HFFc6 (cell line): ENCODE results near the gene MPZ. TPM values are rescaled to one million over a fixed set of nuclear protein-coding genes. Genes with fewer than 3 reads are reported as not detected.

Experiments used
- DNase-seq: peaks from one replicate; pipeline ENCODE4 v3.0.0-alpha.2; 2018
- H3K27ac Mint-ChIP-seq: 2 replicates; pipeline ENCODE4 v1.8.0; 2020; ENCODE audit warnings: mild to moderate bottlenecking, mixed read lengths
- H3K27me3 Mint-ChIP-seq: 2 replicates; pipeline ENCODE4 v1.8.0; 2021; ENCODE audit warnings: mild to moderate bottlenecking, moderate library complexity, mixed read lengths; ENCODE audit not compliant: insufficient read depth
- H3K36me3 Mint-ChIP-seq: 2 replicates; pipeline ENCODE4 v1.8.0; 2021; ENCODE audit warnings: low read depth, mixed read lengths
- H3K4me1 Mint-ChIP-seq: 2 replicates; pipeline ENCODE4 v1.8.0; 2020; ENCODE audit warnings: low read depth, mixed read lengths
- H3K4me3 Mint-ChIP-seq: 2 replicates; pipeline ENCODE4 v1.8.0; 2020; ENCODE audit warnings: mild to moderate bottlenecking, moderate library complexity, mixed read lengths
- H3K9me3 Mint-ChIP-seq: 2 replicates; pipeline ENCODE4 v1.8.0; 2020; ENCODE audit warnings: mild to moderate bottlenecking, mixed read lengths
- CTCF ChIP-seq: fragments of 200-600 bp; sonication (generic); IDR thresholded peaks from 2 replicates; pipeline ENCODE4 v1.5.0; 2021; ENCODE audit warnings: antibody characterized with exemption, mild to moderate bottlenecking
- total RNA-seq, 6 experiments: library from RNA; stranded (reverse); fragmentation: NEBNext Ultra II Directional; extraction: Animal tissue kit (Norgen Biotek cat#: 25700); gene quantifications; 2 replicates in 1 of 6; 3 replicates in 5 of 6; pipeline ENCODE4 v1.2.3, GENCODE V29; 2021

Gene MPZ
- total RNA-seq, 6 experiments from 2014 or later = 0.28 to 1.1 (median 0.64) TPM

- Mint-ChIP-seq H3K9me3 (no peaks in the 10 kb centered on the region), H3K36me3 (no peaks in the 10 kb centered on the region), H3K27me3 (peaks cover 13% of the 10 kb centered on the region), H3K27ac (no peak overlapping the region), H3K4me1 (peaks cover 36% of the 10 kb centered on the region), H3K4me3 (no peak overlapping the region)
- DNase-seq = no peak
- no peak for TF ChIP-seq CTCF
Observed at GRCh38 chr1:161307892-161308638, 1.7 kb downstream of the MPZ start.

DNA sequence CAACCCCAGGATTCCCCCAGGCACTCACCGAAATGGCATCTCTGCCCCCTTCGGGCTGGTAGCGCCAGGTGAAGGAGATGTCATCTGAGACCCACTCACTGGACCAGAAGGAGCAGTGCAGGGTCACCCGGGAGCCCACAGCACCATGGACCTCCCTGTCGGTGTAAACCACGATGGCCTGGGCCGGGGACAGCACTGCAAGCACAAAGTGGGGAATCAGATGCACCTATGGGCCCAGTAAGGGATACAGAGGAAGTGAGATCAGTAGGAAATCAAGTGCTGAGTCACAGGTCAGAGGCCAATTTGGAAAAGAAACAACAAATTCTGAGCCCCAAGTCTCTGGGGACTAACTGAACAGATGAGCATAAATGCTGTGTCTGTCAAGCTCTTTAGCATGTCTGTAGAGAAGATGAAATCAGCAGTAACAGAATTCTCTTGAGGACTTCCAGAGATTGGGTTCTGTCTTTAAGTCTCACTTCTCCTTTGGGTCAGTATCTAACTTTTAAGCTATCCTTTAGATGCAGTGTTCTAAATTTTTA is 2.5 kb downstream of the MPZ start:
- no peak for TF ChIP-seq CTCF
- Mint-ChIP-seq H3K27ac (no peak overlapping the region), H3K9me3 (no peaks in the 10 kb centered on the region), H3K36me3 (no peaks in the 10 kb centered on the region), H3K27me3 (peaks cover 11% of the 10 kb centered on the region), H3K4me3 (no peak overlapping the region), H3K4me1 (peaks cover 36% of the 10 kb centered on the region)
- no peak for DNase-seq

- Mint-ChIP-seq H3K4me1 (peaks cover 36% of the 10 kb centered on the region), H3K36me3 (no peaks in the 10 kb centered on the region), H3K4me3 (peak overlapping the region; percentile 88), H3K27me3 (peaks cover 11% of the 10 kb centered on the region), H3K9me3 (no peaks in the 10 kb centered on the region), H3K27ac (peak overlapping the region; percentile 31; the same call in 1 of the 2 replicates)
- peak; percentile 12; the same call in 1 of the 2 replicates for TF ChIP-seq CTCF
- no peak for DNase-seq
Observed at GRCh38 chr1:161305867-161306519, 3.8 kb downstream of the MPZ start.

- peak overlapping the region; percentile 88 for H3K4me3 Mint-ChIP-seq
- H3K27ac Mint-ChIP-seq = peak overlapping the region; percentile 31; the same call in 1 of the 2 replicates
- no peaks in the 10 kb centered on the region for H3K36me3 Mint-ChIP-seq
- H3K4me1 Mint-ChIP-seq = peaks cover 36% of the 10 kb centered on the region
- no peak for DNase-seq
- no peaks in the 10 kb centered on the region for H3K9me3 Mint-ChIP-seq
- no peak for TF ChIP-seq CTCF
- peaks cover 13% of the 10 kb centered on the region for H3K27me3 Mint-ChIP-seq
Observed at GRCh38 chr1:161304927-161305866, 4.6 kb downstream of the MPZ start.

DNA sequence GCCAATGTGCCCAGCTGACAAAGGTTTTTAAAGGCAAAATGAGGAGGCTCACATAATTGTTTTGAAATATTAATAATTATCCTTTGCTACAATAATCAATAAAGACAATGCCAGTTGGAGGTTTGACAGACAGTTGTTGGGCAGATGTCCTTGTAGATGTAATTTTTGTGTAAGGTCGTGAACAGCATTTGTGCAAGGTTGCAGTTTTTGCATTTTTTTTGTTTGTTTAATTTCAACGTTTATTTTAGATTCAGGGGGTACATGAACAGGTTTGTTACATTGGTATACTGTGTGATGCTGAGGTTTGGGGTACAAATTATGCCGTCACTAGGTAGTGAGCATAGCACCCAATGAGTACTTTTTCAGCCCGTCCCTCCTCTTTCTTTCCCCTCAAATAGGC is 9.3 kb downstream of the MPZ start:
- no peak for TF ChIP-seq CTCF
- H3K9me3 Mint-ChIP-seq = no peaks in the 10 kb centered on the region
- H3K4me3 Mint-ChIP-seq = no peak overlapping the region
- DNase-seq = no peak
- H3K4me1 Mint-ChIP-seq = peaks cover 9% of the 10 kb centered on the region
- H3K36me3 Mint-ChIP-seq = no peaks in the 10 kb centered on the region
- H3K27ac Mint-ChIP-seq = no peak overlapping the region
- H3K27me3 Mint-ChIP-seq = peaks cover 6% of the 10 kb centered on the region
